ENCODE data around the gene CNTN5. TPM values are rescaled to one million over a fixed set of nuclear protein-coding genes. Genes with fewer than 3 reads are reported as not detected.

CNTN5 gene
- total RNA-seq, 2 donors from 2014 or later = 0.85 to 4.2 TPM

GRCh38 chr11:100203789-100204188, 1183.0 kb downstream of the CNTN5 start:
- DNase-seq (ENCODE audit: low spot score) (no peak), ATAC-seq (ENCODE audit: insufficient number of reproducible peaks, low FRiP score, low read depth) (no peak)
- Histone ChIP-seq H3K36me3 (no peaks in the 10 kb centered on the region), H3K27ac (no peak overlapping the region), H3K4me3 (no peak overlapping the region), H3K27me3 (replicated peaks; ENCODE audit: insufficient read depth) (no peaks in the 10 kb centered on the region), H3K9me3 (no peaks in the 10 kb centered on the region), H3K4me1 (ENCODE audit: control insufficient read depth in 1 of 2, low read depth in 2 of 2) (no peaks in the 10 kb centered on the region)
- no peak for TF ChIP-seq CTCF (IDR thresholded peaks at IDR 0.05)

GRCh38 chr11:100205926-100206325, 1185.2 kb downstream of the CNTN5 start:
- DNase-seq (ENCODE audit: low spot score) (no peak), ATAC-seq (ENCODE audit: insufficient number of reproducible peaks, low FRiP score, low read depth) (no peak)
- Histone ChIP-seq H3K27ac (no peak overlapping the region), H3K9me3 (no peaks in the 10 kb centered on the region), H3K36me3 (no peaks in the 10 kb centered on the region), H3K4me1 (ENCODE audit: control insufficient read depth in 1 of 2, low read depth in 2 of 2) (no peaks in the 10 kb centered on the region), H3K27me3 (replicated peaks; ENCODE audit: insufficient read depth) (no peaks in the 10 kb centered on the region), H3K4me3 (no peak overlapping the region)
- no peak for TF ChIP-seq CTCF (IDR thresholded peaks at IDR 0.05)

GRCh38 chr11:100208207-100208606, 1187.5 kb downstream of the CNTN5 start:
- no peaks in the 10 kb centered on the region for H3K9me3 ChIP-seq
- no peaks in the 10 kb centered on the region for H3K36me3 ChIP-seq
- no peak overlapping the region for H3K27ac ChIP-seq
- no peak for ATAC-seq (ENCODE audit: insufficient number of reproducible peaks, low FRiP score, low read depth)
- no peaks in the 10 kb centered on the region for H3K4me1 ChIP-seq (ENCODE audit: control insufficient read depth in 1 of 2, low read depth in 2 of 2)
- no peaks in the 10 kb centered on the region for H3K27me3 ChIP-seq (replicated peaks; ENCODE audit: insufficient read depth)
- H3K4me3 ChIP-seq = no peak overlapping the region
- no peak for TF ChIP-seq CTCF (IDR thresholded peaks at IDR 0.05)
- no peak for DNase-seq (ENCODE audit: low spot score)

DNA sequence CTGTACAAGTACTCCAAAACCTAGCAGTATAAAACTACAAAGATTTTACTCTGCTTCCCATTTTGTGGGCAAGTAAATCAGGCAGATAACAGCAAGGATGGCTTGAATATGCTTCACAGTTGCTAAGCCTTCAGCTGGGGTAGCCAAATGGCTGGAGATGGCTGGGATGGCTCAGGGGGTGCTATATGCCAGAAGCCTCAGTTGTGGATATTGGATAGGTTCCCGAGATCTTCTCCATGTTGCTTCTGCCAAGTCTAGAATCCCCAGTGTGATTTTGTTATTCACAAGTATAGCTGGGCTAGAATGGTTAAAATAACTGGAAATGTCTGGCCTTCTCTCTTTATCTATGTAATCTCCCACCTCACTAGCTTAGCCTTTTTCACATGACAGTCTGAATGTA, 1194.0 kb downstream of the CNTN5 start:
- no peaks in the 10 kb centered on the region for H3K27me3 ChIP-seq (replicated peaks; ENCODE audit: insufficient read depth)
- no peaks in the 10 kb centered on the region for H3K36me3 ChIP-seq
- no peak for DNase-seq (ENCODE audit: low spot score)
- TF ChIP-seq CTCF (IDR thresholded peaks at IDR 0.05) = no peak
- no peak overlapping the region for H3K4me3 ChIP-seq
- no peak for ATAC-seq (ENCODE audit: insufficient number of reproducible peaks, low FRiP score, low read depth)
- no peaks in the 10 kb centered on the region for H3K4me1 ChIP-seq (ENCODE audit: control insufficient read depth in 1 of 2, low read depth in 2 of 2)
- H3K9me3 ChIP-seq = no peaks in the 10 kb centered on the region
- H3K27ac ChIP-seq = no peak overlapping the region

DNA sequence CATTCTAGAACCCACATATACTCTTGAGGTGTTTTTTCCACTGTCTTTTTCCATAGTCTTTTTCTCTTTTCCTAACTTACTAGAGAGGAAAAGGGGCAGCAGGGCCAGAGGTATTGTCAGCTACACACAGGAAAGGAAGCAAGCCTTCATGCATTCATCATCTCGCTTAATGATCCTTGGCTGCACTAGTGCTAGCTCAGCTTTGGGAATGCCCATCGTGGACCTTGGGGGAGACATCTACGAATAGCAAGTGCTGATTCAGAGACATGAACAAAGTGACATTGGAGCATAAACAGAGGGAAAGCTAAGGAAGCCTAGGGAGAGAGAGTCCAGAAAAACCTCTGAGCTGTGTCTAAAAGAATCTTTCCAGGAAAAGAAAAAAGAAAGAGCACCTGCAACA, 1200.1 kb downstream of the CNTN5 start:
- H3K4me3 ChIP-seq = no peak overlapping the region
- no peak overlapping the region for H3K27ac ChIP-seq
- no peaks in the 10 kb centered on the region for H3K9me3 ChIP-seq
- H3K4me1 ChIP-seq (ENCODE audit: control insufficient read depth in 1 of 2, low read depth in 2 of 2) = no peaks in the 10 kb centered on the region
- no peaks in the 10 kb centered on the region for H3K27me3 ChIP-seq (replicated peaks; ENCODE audit: insufficient read depth)
- no peak for ATAC-seq (ENCODE audit: insufficient number of reproducible peaks, low FRiP score, low read depth)
- no peak for DNase-seq (ENCODE audit: low spot score)
- H3K36me3 ChIP-seq = no peaks in the 10 kb centered on the region
- no peak for TF ChIP-seq CTCF (IDR thresholded peaks at IDR 0.05)

Data from thoracic aorta (tissue), 2 donors.